Esophagus (tissue), 2 donors: ENCODE measurements around the gene GCN1. TPM values are rescaled to one million over a fixed set of nuclear protein-coding genes. Genes with fewer than 3 reads are reported as not detected.

Experiments
- H3K27ac ChIP-seq, 2 donors: one replicate each; pipeline ENCODE4 v1.5.1; 2013; ENCODE audit warnings: low read depth in 2 of 2, mild to moderate bottlenecking in 2 of 2, inconsistent platforms in 1 of 2, low read length in 1 of 2, moderate library complexity in 1 of 2
- H3K27me3 ChIP-seq, 2 donors: one replicate each; pipeline ENCODE4 v1.6.1; 2013; ENCODE audit warnings: low read length in 2 of 2, control low read depth in 1 of 2, mild to moderate bottlenecking in 1 of 2; ENCODE audit not compliant: insufficient read depth in 2 of 2, control insufficient read depth in 1 of 2
- H3K36me3 ChIP-seq, 2 donors: one replicate each; pipeline ENCODE4 v1.6.1; 2013; ENCODE audit warnings: low read length in 1 of 2; ENCODE audit not compliant: control insufficient read depth in 2 of 2, insufficient read depth in 2 of 2
- H3K4me1 ChIP-seq, 2 donors: one replicate each; pipeline ENCODE4 v1.6.1; 2013; ENCODE audit warnings: low read length in 1 of 2; ENCODE audit not compliant: control insufficient read depth in 2 of 2, insufficient read depth in 2 of 2
- H3K4me3 ChIP-seq, 2 donors: one replicate each; pipeline ENCODE4 v1.5.1; 2013; ENCODE audit warnings: low read length in 2 of 2, mild to moderate bottlenecking in 2 of 2, low read depth in 1 of 2, moderate library complexity in 1 of 2
- H3K9me3 ChIP-seq, 2 donors: one replicate each; pipeline ENCODE4 v1.6.1; 2013; ENCODE audit warnings: mild to moderate bottlenecking in 2 of 2, low read depth in 1 of 2, low read length in 1 of 2, moderate library complexity in 1 of 2; ENCODE audit not compliant: control insufficient read depth in 2 of 2, insufficient read depth in 1 of 2
- WGBS, 2 donors: extraction: QIAGEN DNeasy Blood & Tissue Kit; methylation state at CpG; one replicate each; pipeline ENCODE4 v1.1.7; 2013; 5-methylcytosine and 5-hydroxymethylcytosine counted together
- polyA plus RNA-seq, 2 donors: library from polyadenylated mRNA; stranded (reverse); fragments of 200-250 nt; gene quantifications; one replicate each; pipeline ENCODE4 v1.2.3, GENCODE V29; 2013
- donor health status: healthy with polysubstance abuse.
- donor health status: Bipolar disorder and iron deficiency.

GCN1 gene, protein sequence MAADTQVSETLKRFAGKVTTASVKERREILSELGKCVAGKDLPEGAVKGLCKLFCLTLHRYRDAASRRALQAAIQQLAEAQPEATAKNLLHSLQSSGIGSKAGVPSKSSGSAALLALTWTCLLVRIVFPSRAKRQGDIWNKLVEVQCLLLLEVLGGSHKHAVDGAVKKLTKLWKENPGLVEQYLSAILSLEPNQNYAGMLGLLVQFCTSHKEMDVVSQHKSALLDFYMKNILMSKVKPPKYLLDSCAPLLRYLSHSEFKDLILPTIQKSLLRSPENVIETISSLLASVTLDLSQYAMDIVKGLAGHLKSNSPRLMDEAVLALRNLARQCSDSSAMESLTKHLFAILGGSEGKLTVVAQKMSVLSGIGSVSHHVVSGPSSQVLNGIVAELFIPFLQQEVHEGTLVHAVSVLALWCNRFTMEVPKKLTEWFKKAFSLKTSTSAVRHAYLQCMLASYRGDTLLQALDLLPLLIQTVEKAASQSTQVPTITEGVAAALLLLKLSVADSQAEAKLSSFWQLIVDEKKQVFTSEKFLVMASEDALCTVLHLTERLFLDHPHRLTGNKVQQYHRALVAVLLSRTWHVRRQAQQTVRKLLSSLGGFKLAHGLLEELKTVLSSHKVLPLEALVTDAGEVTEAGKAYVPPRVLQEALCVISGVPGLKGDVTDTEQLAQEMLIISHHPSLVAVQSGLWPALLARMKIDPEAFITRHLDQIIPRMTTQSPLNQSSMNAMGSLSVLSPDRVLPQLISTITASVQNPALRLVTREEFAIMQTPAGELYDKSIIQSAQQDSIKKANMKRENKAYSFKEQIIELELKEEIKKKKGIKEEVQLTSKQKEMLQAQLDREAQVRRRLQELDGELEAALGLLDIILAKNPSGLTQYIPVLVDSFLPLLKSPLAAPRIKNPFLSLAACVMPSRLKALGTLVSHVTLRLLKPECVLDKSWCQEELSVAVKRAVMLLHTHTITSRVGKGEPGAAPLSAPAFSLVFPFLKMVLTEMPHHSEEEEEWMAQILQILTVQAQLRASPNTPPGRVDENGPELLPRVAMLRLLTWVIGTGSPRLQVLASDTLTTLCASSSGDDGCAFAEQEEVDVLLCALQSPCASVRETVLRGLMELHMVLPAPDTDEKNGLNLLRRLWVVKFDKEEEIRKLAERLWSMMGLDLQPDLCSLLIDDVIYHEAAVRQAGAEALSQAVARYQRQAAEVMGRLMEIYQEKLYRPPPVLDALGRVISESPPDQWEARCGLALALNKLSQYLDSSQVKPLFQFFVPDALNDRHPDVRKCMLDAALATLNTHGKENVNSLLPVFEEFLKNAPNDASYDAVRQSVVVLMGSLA (N-terminal part only)
- polyA plus RNA-seq = 10 to 100 TPM; 22.9 to 28.1 TPM

DNA sequence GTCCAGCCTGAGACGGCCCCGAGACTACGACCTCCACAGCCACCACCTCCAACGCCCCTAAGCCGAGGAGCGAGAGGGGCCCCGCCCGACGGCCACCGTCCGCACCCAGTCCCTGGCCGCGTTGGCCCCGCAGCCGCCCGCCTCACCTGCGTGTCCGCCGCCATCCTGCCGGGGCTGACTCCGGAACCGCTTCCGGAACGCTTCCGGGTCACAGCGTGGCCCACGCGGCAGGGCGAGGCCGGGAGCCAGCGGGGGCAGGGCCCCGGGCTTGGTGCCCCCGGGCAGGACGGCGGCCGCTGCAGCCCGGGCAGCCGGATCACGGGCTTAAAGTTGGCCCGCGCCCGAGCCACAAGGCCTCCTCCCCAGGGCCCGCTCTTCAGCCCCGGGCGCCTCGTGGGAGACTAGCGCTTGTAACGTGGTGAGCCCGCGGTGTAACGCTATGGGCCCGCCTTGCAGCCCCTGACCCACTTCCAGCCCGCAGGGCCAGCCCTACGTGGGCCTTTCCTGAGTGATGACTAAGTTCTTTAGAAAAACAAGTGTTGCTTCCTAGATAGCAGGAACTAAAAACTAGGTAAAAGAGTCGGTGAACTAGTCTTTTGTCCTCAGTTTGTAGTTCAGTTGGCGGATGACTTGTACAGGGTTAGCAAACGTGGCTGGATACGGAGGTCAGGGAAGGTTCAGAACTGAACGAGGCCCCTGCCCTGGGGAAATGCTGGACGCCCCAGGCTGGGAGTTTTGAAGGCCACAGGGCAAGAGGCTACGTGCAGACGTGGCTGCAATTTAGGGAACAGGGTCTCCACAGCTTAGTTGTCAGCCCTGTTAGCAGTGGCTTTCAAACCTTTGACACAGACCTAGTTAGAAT lies at the start of gene GCN1:
Gene GCN1, minus strand, starts transcription at position 182 of the 862 bp plus-strand sequence. Its CDS starts 18 bp downstream, at position 164.
- 2% methylated on average over 55 to 62 of the region's 62 CpGs for WGBS, 2 donors

GRCh38 chr12:120242971-120243699 lies 48.6 kb upstream of the GCN1 start:
- H3K4me1 ChIP-seq = peaks cover 0 to 23% of the 10 kb centered on the region in 2 donors
- 72 to 73% methylated on average over 8 of the region's 8 CpGs for WGBS, 2 donors
- no peak overlapping the region for H3K4me3 ChIP-seq
- H3K36me3 ChIP-seq = peaks cover 0 to 2% of the 10 kb centered on the region in 2 donors
- H3K27me3 ChIP-seq = no peaks in the 10 kb centered on the region
- no peaks in the 10 kb centered on the region for H3K9me3 ChIP-seq
- no peak overlapping the region for H3K27ac ChIP-seq

More for the DNA sequence above, at the start of gene GCN1:
- Histone ChIP-seq H3K27me3 (no peaks in the 10 kb centered on the region), H3K4me1 (peaks cover 3% of the 10 kb centered on the region in 2 donors), H3K4me3 (peak within 1 kb of the TSS; percentile 64 to 88), H3K9me3 (no peaks in the 10 kb centered on the region), H3K36me3 (peaks cover 6 to 17% of the 10 kb centered on the region in 2 donors), H3K27ac (peak within 1 kb of the TSS; percentile 85 to 98)

GRCh38 chr12:120242275-120242799 lies 47.8 kb upstream of the GCN1 start:
- Histone ChIP-seq H3K27me3 (no peaks in the 10 kb centered on the region), H3K27ac (peak overlapping the region in 1 of 2 donors; percentile 17), H3K9me3 (no peaks in the 10 kb centered on the region), H3K4me1 (peaks cover 0 to 27% of the 10 kb centered on the region in 2 donors), H3K4me3 (no peak overlapping the region), H3K36me3 (peaks cover 0 to 2% of the 10 kb centered on the region in 2 donors)
- 75 to 77% methylated on average over 9 of the region's 9 CpGs for WGBS, 2 donors

DNA sequence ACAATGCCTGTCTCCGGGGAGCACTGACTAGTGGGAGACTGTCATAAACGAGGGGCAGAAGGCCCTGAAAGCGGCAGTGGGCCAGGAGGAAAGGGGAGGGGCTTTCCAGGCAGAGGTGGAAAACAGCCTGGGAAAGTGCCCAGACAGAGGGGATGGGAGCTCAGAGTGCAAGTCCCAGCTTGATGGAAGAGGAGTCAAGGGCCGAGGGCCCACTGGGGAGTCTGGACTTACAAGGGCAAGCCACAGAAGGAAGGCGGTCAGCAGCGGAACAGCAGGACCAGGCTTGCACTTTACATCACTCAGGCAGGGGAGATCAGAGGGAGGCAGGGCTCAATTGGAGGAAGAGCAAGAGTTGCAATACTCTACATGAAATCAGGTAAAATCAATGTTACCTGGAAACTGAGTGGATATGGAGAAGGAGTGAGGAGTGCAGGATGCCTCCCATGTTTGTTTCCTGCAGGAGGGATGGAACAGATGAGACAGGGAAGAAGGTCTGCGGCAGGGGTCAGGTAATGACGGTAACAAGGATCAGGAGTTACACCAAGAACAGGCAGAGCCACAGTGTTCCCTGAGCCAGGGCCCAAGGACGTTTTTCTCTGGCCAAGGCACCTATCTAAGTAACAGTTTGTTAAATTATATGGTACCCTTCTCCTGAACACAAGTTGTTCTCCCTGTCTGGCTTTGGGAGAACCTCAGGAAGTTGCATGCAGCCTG lies 47.2 kb upstream of the GCN1 start:
- Histone ChIP-seq H3K27me3 (no peaks in the 10 kb centered on the region), H3K4me3 (no peak overlapping the region), H3K9me3 (no peaks in the 10 kb centered on the region), H3K4me1 (peaks cover 0 to 29% of the 10 kb centered on the region in 2 donors), H3K36me3 (peaks cover 0 to 2% of the 10 kb centered on the region in 2 donors), H3K27ac (peak overlapping the region in 1 of 2 donors; percentile 44)
- 41 to 45% methylated on average over 9 of the region's 9 CpGs for WGBS, 2 donors

DNA sequence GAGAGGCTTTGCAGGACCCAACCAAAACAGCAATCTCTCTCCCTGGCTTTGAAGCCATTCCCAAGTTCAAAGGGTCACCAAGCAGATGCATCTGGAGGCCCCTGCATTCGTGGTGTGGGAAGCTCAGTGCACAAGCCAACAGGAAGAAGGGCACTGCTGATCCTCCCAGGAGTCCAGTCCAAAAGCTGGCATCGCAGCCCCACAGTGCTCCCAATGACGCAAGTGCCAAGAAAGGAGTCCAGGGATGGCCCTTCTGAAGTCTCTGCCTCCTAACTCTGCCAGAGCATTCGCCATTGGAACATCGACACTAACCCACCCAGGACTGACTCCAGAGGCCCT lies 45.9 kb upstream of the GCN1 start:
- H3K36me3 ChIP-seq = peaks cover 0 to 2% of the 10 kb centered on the region in 2 donors
- H3K27ac ChIP-seq = peak overlapping the region in 1 of 2 donors; percentile 57
- WGBS, 2 donors = 61 to 67% methylated on average over 5 of the region's 5 CpGs
- H3K4me3 ChIP-seq = no peak overlapping the region
- H3K4me1 ChIP-seq = peaks cover 2 to 36% of the 10 kb centered on the region in 2 donors
- no peaks in the 10 kb centered on the region for H3K9me3 ChIP-seq
- H3K27me3 ChIP-seq = no peaks in the 10 kb centered on the region

DNA sequence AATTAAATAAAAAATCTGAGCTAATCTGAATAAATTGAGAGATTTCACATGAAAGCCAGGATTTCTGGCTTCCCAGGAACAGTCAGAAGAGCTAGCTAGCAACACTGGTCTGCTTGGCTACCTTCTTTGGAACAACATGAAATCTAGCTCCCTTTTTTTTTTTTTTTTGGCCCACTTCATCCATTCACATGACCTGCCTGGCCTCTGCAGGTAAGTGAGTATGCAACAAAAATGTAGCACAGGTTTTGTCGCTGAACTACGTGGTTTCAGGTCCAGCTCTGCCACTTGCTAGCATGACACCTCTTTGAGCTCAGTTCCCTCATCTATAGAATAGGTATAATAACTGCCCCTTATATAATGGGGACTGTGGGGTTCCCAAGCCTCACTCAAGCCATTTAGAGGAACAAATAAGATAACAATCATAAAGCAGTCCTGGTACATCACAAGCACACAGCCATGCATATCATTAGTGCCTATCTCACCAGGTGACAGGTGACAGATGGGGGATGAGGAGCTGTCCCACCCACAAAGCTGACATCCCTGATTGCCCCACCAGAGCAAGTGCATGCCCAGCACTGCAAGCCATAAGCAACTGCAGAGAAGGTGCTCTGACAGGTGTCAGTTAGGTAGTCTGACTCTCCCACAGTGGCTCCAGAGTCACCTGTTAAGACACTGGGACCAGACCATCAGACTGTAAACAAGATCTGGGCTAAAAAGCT lies 45.4 kb upstream of the GCN1 start:
- H3K27ac ChIP-seq = no peak overlapping the region
- H3K36me3 ChIP-seq = peaks cover 0 to 2% of the 10 kb centered on the region in 2 donors
- no peaks in the 10 kb centered on the region for H3K9me3 ChIP-seq
- peaks cover 7 to 38% of the 10 kb centered on the region in 2 donors for H3K4me1 ChIP-seq
- WGBS, 2 donors = 91 to 92% methylated on average over 2 of the region's 2 CpGs
- no peaks in the 10 kb centered on the region for H3K27me3 ChIP-seq
- H3K4me3 ChIP-seq = no peak overlapping the region

DNA sequence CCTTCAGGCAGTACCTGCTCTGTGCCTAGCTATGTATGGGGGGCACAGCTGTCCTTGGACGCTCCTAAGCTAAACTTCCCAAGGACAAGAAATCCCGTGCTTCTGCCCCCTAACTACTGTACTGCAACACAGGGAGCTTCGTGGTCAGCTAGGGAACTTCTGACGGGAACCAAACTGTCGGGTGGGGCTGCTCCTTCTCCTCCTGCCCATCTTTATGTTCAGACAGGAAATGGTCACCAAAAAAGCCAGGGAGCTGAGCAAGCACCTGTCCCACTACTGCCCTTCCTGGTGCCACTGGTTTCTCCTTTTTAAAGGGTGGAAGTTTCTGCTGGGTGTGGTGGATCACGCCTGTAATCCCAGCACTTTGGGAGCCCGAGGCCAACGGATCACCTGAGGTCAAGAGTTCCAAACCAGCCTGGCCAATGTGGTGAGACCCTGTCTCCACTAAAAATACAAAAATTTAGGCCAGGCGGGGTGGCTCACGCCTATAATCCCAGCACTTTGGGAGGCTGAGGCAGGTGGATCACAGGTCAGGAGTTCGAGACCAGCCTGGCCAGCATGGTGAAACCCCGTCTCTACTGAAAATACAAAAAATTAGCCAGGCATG lies 44.4 kb upstream of the GCN1 start:
- no peaks in the 10 kb centered on the region for H3K27me3 ChIP-seq
- H3K4me3 ChIP-seq = no peak overlapping the region
- 74 to 75% methylated on average over 12 of the region's 12 CpGs for WGBS, 2 donors
- H3K27ac ChIP-seq = peak overlapping the region; percentile 36 to 59
- peaks cover 8 to 37% of the 10 kb centered on the region in 2 donors for H3K4me1 ChIP-seq
- H3K36me3 ChIP-seq = peaks cover 0 to 2% of the 10 kb centered on the region in 2 donors
- H3K9me3 ChIP-seq = no peaks in the 10 kb centered on the region
